Uterus (tissue), 4 donors: ENCODE data around the gene PCDHGA5. TPM values are rescaled to one million over a fixed set of nuclear protein-coding genes. Genes with fewer than 3 reads are reported as not detected.
"Not testable (repeated sequence)": the region's sequence is repeated elsewhere in the genome, so short reads cannot be mapped to it uniquely, and the experiment has no call there.

ENCODE experiments used
- DNase-seq, 2 donors: peaks; one replicate each; pipeline ENCODE4 v3.0.0-alpha.2; 2019 to 2020
- H3K27ac ChIP-seq, 2 donors: fragments of 200-600 bp; sonication (generic); 1 replicate in 1 of 2; 2 replicates in 1 of 2; pipeline ENCODE4 v1.5.1; 2016 to 2018
- H3K27me3 ChIP-seq, 2 donors: fragments of 200-600 bp; sonication (generic); one replicate each; pipeline ENCODE4 v1.5.1; 2018 to 2019; ENCODE audit warnings: control low read depth in 1 of 2
- H3K36me3 ChIP-seq, 2 donors: fragments of 200-600 bp; sonication (generic); one replicate each; pipeline ENCODE4 v1.5.1; 2019; ENCODE audit warnings: control low read depth in 1 of 2
- H3K4me1 ChIP-seq, 2 donors: fragments of 200-600 bp; sonication (generic); one replicate each; pipeline ENCODE4 v1.5.1; 2018 to 2019; ENCODE audit warnings: control low read depth in 1 of 2
- H3K4me3 ChIP-seq, 2 donors: fragments of 200-600 bp; sonication (generic); 1 replicate in 1 of 2; 2 replicates in 1 of 2; pipeline ENCODE4 v1.5.1; 2018 to 2019; ENCODE audit warnings: mild to moderate bottlenecking in 1 of 2
- H3K9me3 ChIP-seq, 2 donors: fragments of 200-600 bp; sonication (generic); one replicate each; pipeline ENCODE4 v1.5.1; 2019; ENCODE audit warnings: control low read depth in 1 of 2
- CTCF ChIP-seq, 4 experiments: fragments of 200-600 bp in 2 of 4; fragments of 450-650 bp in 2 of 4; sonication (generic) in 2 of 4; IDR thresholded peaks; one replicate each; pipeline ENCODE4 v1.5.1; 2016 to 2019; ENCODE audit warnings: antibody characterized with exemption in 4 of 4, mild to moderate bottlenecking in 2 of 4, moderate library complexity in 1 of 4
- POLR2A ChIP-seq, 2 donors: fragments of 450-650 bp; IDR thresholded peaks; one replicate each; pipeline ENCODE4 v1.6.1; 2016; ENCODE audit warnings: antibody characterized with exemption in 2 of 2, mild to moderate bottlenecking in 1 of 2, moderate library complexity in 1 of 2
- intact Hi-C: fragments of 100-400 bp; cut with DNase I; formaldehyde crosslinking; loops from one replicate; pipeline ENCODE4 v1.15.1; 2023; ENCODE audit warnings: low total_unique reads
- total RNA-seq, 4 donors: library from RNA; depleted of rRNA in 3 of 4; stranded (reverse); fragments of >200 nt in 3 of 4; gene quantifications; one replicate each; pipeline versions ENCODE4 v1.1.0 to v1.2.4, GENCODE V29; 2014 to 2023
- donor health status: DM: yes; HTN: yes; CAD: no.

PCDHGA5 gene
- total RNA-seq, result 10 to 100 TPM in 3 of 4 donors, 1 to 10 TPM in 1; 1.8 to 11.5 (median 11.2) TPM

GRCh38 chr5:141363952-141364660, at the start of gene PCDHGA5:
Gene PCDHGA5 (plus strand): TSS chr5:141364162. CDS start chr5:141364331, 169 bp downstream.
- H3K4me3 ChIP-seq, result no peak within 1 kb of the TSS
- no peaks in the 10 kb centered on the region for H3K4me1 ChIP-seq
- no peak within 1 kb of the TSS for H3K27ac ChIP-seq
- no peak for TF ChIP-seq POLR2A (IDR thresholded peaks at IDR 0.05)
- TF ChIP-seq CTCF (IDR thresholded peaks at IDR 0.05), result no peak
- H3K27me3 ChIP-seq, result no peaks in the 10 kb centered on the region
- no peaks in the 10 kb centered on the region for H3K36me3 ChIP-seq
- intact Hi-C loops, result no loop called here
- peaks cover 0 to 89% of the 10 kb centered on the region in 2 donors for H3K9me3 ChIP-seq
- no peak for DNase-seq

- H3K27me3 ChIP-seq, H3K4me3 ChIP-seq, H3K36me3 ChIP-seq, DNase-seq, H3K27ac ChIP-seq, H3K4me1 ChIP-seq, intact Hi-C loops: not testable (repeated sequence)
- peaks cover 14 to 86% of the 10 kb centered on the region in 2 donors for H3K9me3 ChIP-seq
Observed at GRCh38 chr5:141316963-141317362, 47.0 kb upstream of the PCDHGA5 start.

- DNase-seq, result no peak
- no peak for TF ChIP-seq POLR2A (IDR thresholded peaks at IDR 0.05)
- no peak for TF ChIP-seq CTCF (IDR thresholded peaks at IDR 0.05)
- Histone ChIP-seq H3K4me1 (no peaks in the 10 kb centered on the region), H3K9me3 (peaks cover 14 to 67% of the 10 kb centered on the region in 2 donors), H3K27ac (no peak overlapping the region), H3K36me3 (no peaks in the 10 kb centered on the region), H3K27me3 (no peaks in the 10 kb centered on the region), H3K4me3 (no peak overlapping the region)
- intact Hi-C loops, result no loop called here
Observed at GRCh38 chr5:141319202-141319601, 44.8 kb upstream of the PCDHGA5 start.

- intact Hi-C loops, result no loop called here
Observed at GRCh38 chr5:141319699-141320098, 44.3 kb upstream of the PCDHGA5 start.

More at GRCh38 chr5:141319699-141320098, 44.3 kb upstream of the PCDHGA5 start:
- peaks cover 14 to 62% of the 10 kb centered on the region in 2 donors for H3K9me3 ChIP-seq
- peak overlapping the region in 1 of 2 donors; percentile 92 for H3K27ac ChIP-seq
- H3K27me3 ChIP-seq, result no peaks in the 10 kb centered on the region
- TF ChIP-seq POLR2A (IDR thresholded peaks at IDR 0.05) (no peak), CTCF (IDR thresholded peaks at IDR 0.05) (no peak)
- H3K4me3 ChIP-seq, result peak overlapping the region; percentile 62 to 72
- DNase-seq, result no peak
- H3K4me1 ChIP-seq, result no peaks in the 10 kb centered on the region
- H3K36me3 ChIP-seq, result no peaks in the 10 kb centered on the region
